HEK293 (cell line): ENCODE measurements around the gene STAT3.

ENCODE experiments used
- EGR2 ChIP-seq: fragments of 450-650 bp; formaldehyde crosslinking; IDR thresholded peaks from 2 replicates; pipeline ENCODE4 v1.5.1; 2016; ENCODE audit warnings: low read depth, missing biosample characterization, missing genetic modification characterization
- GLIS1 ChIP-seq: fragments of 450-650 bp; formaldehyde crosslinking; IDR thresholded peaks from 2 replicates; pipeline ENCODE4 v1.5.1; 2016; ENCODE audit warnings: missing biosample characterization, missing genetic modification characterization
- GLIS2 ChIP-seq: fragments of 450-650 bp; formaldehyde crosslinking; IDR thresholded peaks from 2 replicates; pipeline ENCODE4 v1.5.1; 2016; ENCODE audit warnings: missing biosample characterization, missing genetic modification characterization
- KLF8 ChIP-seq: fragments of 450-650 bp; formaldehyde crosslinking; IDR thresholded peaks from 2 replicates; pipeline ENCODE4 v1.5.1; 2016; ENCODE audit warnings: missing biosample characterization, missing genetic modification characterization
- KLF9 ChIP-seq: fragments of 450-650 bp; formaldehyde crosslinking; IDR thresholded peaks from 2 replicates; pipeline ENCODE4 v1.5.1; 2016; ENCODE audit warnings: missing biosample characterization, missing genetic modification characterization, low read depth
- OVOL3 ChIP-seq: fragments of 450-650 bp; formaldehyde crosslinking; IDR thresholded peaks from 2 replicates; pipeline ENCODE4 v1.5.1; 2016; ENCODE audit warnings: missing biosample characterization, missing genetic modification characterization
- SALL2 ChIP-seq: fragments of 450-650 bp; formaldehyde crosslinking; IDR thresholded peaks from 2 replicates; pipeline ENCODE4 v1.5.0; 2017; ENCODE audit warnings: missing biosample characterization, mild to moderate bottlenecking, missing genetic modification characterization, borderline replicate concordance
- SCRT1 ChIP-seq: fragments of 450-650 bp; formaldehyde crosslinking; IDR thresholded peaks from 2 replicates; pipeline ENCODE4 v1.5.1; 2016; ENCODE audit warnings: missing biosample characterization, missing genetic modification characterization, borderline replicate concordance
- SP2 ChIP-seq: fragments of 450-650 bp; formaldehyde crosslinking; IDR thresholded peaks from 2 replicates; pipeline ENCODE4 v1.5.1; 2016; ENCODE audit warnings: missing biosample characterization, missing genetic modification characterization
- SP3 ChIP-seq: fragments of 450-650 bp; formaldehyde crosslinking; IDR thresholded peaks from 2 replicates; pipeline ENCODE4 v1.5.1; 2016; ENCODE audit warnings: missing biosample characterization, missing genetic modification characterization
- SP7 ChIP-seq: fragments of 450-650 bp; formaldehyde crosslinking; IDR thresholded peaks from 2 replicates; pipeline ENCODE4 v1.5.1; 2016; ENCODE audit warnings: missing biosample characterization, missing genetic modification characterization
- ZBTB48 ChIP-seq: fragments of 450-650 bp; formaldehyde crosslinking; IDR thresholded peaks from 2 replicates; pipeline ENCODE4 v1.5.1; 2016; ENCODE audit warnings: missing biosample characterization, missing genetic modification characterization
- ZBTB8A ChIP-seq: fragments of 450-650 bp; formaldehyde crosslinking; IDR thresholded peaks from 2 replicates; pipeline ENCODE4 v1.5.1; 2016; ENCODE audit warnings: missing biosample characterization, missing genetic modification characterization
- ZFHX2 ChIP-seq: fragments of 450-650 bp; formaldehyde crosslinking; conservative IDR thresholded peaks from 2 replicates; pipeline ENCODE4 v1.5.1; 2016; ENCODE audit warnings: missing biosample characterization, missing genetic modification characterization
- ZIC2 ChIP-seq: fragments of 450-650 bp; formaldehyde crosslinking; IDR thresholded peaks from 2 replicates; pipeline ENCODE4 v1.5.1; 2016; ENCODE audit warnings: missing biosample characterization, missing genetic modification characterization
- ZNF335 ChIP-seq: fragments of 450-650 bp; formaldehyde crosslinking; conservative IDR thresholded peaks from 2 replicates; pipeline ENCODE4 v1.5.1; 2016; ENCODE audit warnings: missing biosample characterization, missing genetic modification characterization
- ZNF341 ChIP-seq: fragments of 450-650 bp; formaldehyde crosslinking; IDR thresholded peaks from 2 replicates; pipeline ENCODE4; 2016; ENCODE audit warnings: low read depth, missing biosample characterization, missing genetic modification characterization
- ZNF558 ChIP-seq: fragments of 450-650 bp; formaldehyde crosslinking; IDR thresholded peaks from 2 replicates; pipeline ENCODE4 v1.5.1; 2016; ENCODE audit warnings: missing biosample characterization, missing genetic modification characterization
- ZNF621 ChIP-seq: fragments of 450-650 bp; formaldehyde crosslinking; IDR thresholded peaks from 2 replicates; pipeline ENCODE4 v1.5.1; 2017; ENCODE audit warnings: missing biosample characterization, missing genetic modification characterization
- TF ChIP-seq, protein P1 (sequence below): fragments of 450-650 bp; formaldehyde crosslinking; IDR thresholded peaks from 2 replicates; pipeline ENCODE4 v1.5.1; 2016; ENCODE audit warnings: missing biosample characterization, missing genetic modification characterization
- TF ChIP-seq, protein P2 (sequence below): fragments of 450-650 bp; formaldehyde crosslinking; IDR thresholded peaks from 2 replicates; pipeline ENCODE4 v1.5.1; 2016; ENCODE audit warnings: missing biosample characterization, missing genetic modification characterization
- TF ChIP-seq, protein P3 (sequence below): fragments of 450-650 bp; formaldehyde crosslinking; IDR thresholded peaks from 2 replicates; pipeline ENCODE4 v1.5.1; 2016; ENCODE audit warnings: missing biosample characterization, missing genetic modification characterization
- TF ChIP-seq, protein P4 (sequence below): fragments of 450-650 bp; formaldehyde crosslinking; IDR thresholded peaks from 2 replicates; pipeline ENCODE4 v1.5.1; 2016; ENCODE audit warnings: missing biosample characterization, missing genetic modification characterization
- TF ChIP-seq, protein P5 (sequence below): fragments of 450-650 bp; formaldehyde crosslinking; IDR thresholded peaks from 2 replicates; pipeline ENCODE4 v1.5.1; 2016; ENCODE audit warnings: missing biosample characterization, missing genetic modification characterization
- TF ChIP-seq, protein P6 (sequence below): fragments of 450-650 bp; formaldehyde crosslinking; IDR thresholded peaks from 2 replicates; pipeline ENCODE4 v1.5.1; 2017; ENCODE audit warnings: missing biosample characterization, missing genetic modification characterization

Gene STAT3

DNA sequence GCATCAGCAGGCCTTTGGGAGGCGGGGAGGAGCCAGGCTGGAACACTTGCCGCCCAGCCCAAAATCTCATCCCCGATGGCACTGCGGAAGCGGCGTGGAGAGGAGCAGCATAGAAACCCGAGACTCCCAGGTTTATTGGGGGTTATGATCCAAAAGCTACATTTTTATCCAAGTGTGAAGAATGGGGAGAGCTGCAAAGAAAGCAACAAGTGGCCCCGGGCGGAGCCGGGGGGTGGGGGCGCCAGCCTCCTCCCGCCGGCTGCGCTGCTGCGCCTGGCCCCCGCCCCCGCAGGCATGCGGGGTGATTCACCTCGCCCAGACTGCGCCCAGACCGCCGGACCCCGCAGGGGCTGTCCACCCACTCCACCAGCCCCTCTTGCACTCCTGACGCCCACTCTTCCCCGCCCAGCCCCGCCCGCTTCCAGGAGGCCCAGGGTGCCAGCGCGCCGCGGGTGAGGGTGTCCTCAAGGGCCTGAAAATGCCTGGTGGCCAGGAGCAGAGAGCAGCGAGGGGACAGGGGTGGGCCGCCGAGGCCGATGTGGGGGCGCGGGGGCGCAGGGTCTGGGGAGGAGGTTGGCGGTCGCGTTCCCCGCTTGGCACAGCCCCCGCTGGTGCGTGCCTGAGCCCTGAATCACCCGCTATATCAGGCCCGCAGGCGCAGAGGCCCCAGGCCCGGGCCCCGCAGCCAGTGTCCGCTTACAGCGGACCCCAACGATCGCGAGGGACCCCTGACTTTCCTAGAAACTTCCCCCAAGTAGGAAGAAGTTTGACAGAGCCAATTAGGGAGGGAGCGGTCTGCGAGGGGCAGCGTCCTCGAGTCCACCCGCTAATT is 33.5 kb upstream of the STAT3 start (continued):
- TF ChIP-seq, protein P1, sequence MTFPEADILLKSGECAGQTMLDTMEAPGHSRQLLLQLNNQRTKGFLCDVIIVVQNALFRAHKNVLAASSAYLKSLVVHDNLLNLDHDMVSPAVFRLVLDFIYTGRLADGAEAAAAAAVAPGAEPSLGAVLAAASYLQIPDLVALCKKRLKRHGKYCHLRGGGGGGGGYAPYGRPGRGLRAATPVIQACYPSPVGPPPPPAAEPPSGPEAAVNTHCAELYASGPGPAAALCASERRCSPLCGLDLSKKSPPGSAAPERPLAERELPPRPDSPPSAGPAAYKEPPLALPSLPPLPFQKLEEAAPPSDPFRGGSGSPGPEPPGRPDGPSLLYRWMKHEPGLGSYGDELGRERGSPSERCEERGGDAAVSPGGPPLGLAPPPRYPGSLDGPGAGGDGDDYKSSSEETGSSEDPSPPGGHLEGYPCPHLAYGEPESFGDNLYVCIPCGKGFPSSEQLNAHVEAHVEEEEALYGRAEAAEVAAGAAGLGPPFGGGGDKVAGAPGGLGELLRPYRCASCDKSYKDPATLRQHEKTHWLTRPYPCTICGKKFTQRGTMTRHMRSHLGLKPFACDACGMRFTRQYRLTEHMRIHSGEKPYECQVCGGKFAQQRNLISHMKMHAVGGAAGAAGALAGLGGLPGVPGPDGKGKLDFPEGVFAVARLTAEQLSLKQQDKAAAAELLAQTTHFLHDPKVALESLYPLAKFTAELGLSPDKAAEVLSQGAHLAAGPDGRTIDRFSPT (tag by site-specific recombination) = peak; percentile 86
- TF ChIP-seq SP2 (tag by site-specific recombination) = peak; percentile 54
- peak; percentile 40; the same call in 1 of the 2 replicates for TF ChIP-seq KLF9 (tag by site-specific recombination)
- TF ChIP-seq GLIS1 (tag by site-specific recombination) = peak; percentile 16; the same call in 1 of the 2 replicates
- no peak for TF ChIP-seq SALL2 (tag by site-specific recombination)
- peak; percentile 50; the same call in 1 of the 2 replicates for TF ChIP-seq SP7 (tag by site-specific recombination)
- peak; percentile 63 for TF ChIP-seq GLIS2 (tag by site-specific recombination)
- TF ChIP-seq, protein P2, sequence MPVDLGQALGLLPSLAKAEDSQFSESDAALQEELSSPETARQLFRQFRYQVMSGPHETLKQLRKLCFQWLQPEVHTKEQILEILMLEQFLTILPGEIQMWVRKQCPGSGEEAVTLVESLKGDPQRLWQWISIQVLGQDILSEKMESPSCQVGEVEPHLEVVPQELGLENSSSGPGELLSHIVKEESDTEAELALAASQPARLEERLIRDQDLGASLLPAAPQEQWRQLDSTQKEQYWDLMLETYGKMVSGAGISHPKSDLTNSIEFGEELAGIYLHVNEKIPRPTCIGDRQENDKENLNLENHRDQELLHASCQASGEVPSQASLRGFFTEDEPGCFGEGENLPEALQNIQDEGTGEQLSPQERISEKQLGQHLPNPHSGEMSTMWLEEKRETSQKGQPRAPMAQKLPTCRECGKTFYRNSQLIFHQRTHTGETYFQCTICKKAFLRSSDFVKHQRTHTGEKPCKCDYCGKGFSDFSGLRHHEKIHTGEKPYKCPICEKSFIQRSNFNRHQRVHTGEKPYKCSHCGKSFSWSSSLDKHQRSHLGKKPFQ (tag by site-specific recombination) = no peak
- TF ChIP-seq SCRT1 (tag by site-specific recombination) = peak; percentile 83
- peak; percentile 82 for TF ChIP-seq ZNF341
- peak; percentile 75 for TF ChIP-seq SP3 (tag by site-specific recombination)
- peak; percentile 95 for TF ChIP-seq EGR2 (tag by site-specific recombination)
- TF ChIP-seq ZBTB48 (tag by site-specific recombination) = 0 out of 2 replicates have a peak, but pooled peaks have one; percentile 21
- TF ChIP-seq, protein P3, sequence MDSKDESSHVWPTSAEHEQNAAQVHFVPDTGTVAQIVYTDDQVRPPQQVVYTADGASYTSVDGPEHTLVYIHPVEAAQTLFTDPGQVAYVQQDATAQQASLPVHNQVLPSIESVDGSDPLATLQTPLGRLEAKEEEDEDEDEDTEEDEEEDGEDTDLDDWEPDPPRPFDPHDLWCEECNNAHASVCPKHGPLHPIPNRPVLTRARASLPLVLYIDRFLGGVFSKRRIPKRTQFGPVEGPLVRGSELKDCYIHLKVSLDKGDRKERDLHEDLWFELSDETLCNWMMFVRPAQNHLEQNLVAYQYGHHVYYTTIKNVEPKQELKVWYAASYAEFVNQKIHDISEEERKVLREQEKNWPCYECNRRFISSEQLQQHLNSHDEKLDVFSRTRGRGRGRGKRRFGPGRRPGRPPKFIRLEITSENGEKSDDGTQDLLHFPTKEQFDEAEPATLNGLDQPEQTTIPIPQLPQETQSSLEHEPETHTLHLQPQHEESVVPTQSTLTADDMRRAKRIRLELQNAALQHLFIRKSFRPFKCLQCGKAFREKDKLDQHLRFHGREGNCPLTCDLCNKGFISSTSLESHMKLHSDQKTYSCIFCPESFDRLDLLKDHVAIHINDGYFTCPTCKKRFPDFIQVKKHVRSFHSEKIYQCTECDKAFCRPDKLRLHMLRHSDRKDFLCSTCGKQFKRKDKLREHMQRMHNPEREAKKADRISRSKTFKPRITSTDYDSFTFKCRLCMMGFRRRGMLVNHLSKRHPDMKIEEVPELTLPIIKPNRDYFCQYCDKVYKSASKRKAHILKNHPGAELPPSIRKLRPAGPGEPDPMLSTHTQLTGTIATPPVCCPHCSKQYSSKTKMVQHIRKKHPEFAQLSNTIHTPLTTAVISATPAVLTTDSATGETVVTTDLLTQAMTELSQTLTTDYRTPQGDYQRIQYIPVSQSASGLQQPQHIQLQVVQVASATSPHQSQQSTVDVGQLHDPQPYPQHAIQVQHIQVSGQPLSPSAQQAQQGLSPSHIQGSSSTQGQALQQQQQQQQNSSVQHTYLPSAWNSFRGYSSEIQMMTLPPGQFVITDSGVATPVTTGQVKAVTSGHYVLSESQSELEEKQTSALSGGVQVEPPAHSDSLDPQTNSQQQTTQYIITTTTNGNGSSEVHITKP = peak; percentile 36
- peak; percentile 58 for TF ChIP-seq KLF8 (tag by site-specific recombination)
- peak; percentile 60 for TF ChIP-seq ZBTB8A (tag by site-specific recombination)
- TF ChIP-seq ZFHX2 (tag by site-specific recombination) = peak; percentile 99
- TF ChIP-seq OVOL3 (tag by site-specific recombination) = no peak
- TF ChIP-seq, protein P4, sequence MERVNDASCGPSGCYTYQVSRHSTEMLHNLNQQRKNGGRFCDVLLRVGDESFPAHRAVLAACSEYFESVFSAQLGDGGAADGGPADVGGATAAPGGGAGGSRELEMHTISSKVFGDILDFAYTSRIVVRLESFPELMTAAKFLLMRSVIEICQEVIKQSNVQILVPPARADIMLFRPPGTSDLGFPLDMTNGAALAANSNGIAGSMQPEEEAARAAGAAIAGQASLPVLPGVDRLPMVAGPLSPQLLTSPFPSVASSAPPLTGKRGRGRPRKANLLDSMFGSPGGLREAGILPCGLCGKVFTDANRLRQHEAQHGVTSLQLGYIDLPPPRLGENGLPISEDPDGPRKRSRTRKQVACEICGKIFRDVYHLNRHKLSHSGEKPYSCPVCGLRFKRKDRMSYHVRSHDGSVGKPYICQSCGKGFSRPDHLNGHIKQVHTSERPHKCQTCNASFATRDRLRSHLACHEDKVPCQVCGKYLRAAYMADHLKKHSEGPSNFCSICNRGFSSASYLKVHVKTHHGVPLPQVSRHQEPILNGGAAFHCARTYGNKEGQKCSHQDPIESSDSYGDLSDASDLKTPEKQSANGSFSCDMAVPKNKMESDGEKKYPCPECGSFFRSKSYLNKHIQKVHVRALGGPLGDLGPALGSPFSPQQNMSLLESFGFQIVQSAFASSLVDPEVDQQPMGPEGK (tag by site-specific recombination) = peak; percentile 84
- TF ChIP-seq, protein P5, sequence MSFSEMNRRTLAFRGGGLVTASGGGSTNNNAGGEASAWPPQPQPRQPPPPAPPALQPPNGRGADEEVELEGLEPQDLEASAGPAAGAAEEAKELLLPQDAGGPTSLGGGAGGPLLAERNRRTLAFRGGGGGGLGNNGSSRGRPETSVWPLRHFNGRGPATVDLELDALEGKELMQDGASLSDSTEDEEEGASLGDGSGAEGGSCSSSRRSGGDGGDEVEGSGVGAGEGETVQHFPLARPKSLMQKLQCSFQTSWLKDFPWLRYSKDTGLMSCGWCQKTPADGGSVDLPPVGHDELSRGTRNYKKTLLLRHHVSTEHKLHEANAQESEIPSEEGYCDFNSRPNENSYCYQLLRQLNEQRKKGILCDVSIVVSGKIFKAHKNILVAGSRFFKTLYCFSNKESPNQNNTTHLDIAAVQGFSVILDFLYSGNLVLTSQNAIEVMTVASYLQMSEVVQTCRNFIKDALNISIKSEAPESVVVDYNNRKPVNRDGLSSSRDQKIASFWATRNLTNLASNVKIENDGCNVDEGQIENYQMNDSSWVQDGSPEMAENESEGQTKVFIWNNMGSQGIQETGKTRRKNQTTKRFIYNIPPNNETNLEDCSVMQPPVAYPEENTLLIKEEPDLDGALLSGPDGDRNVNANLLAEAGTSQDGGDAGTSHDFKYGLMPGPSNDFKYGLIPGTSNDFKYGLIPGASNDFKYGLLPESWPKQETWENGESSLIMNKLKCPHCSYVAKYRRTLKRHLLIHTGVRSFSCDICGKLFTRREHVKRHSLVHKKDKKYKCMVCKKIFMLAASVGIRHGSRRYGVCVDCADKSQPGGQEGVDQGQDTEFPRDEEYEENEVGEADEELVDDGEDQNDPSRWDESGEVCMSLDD (tag by site-specific recombination) = peak; percentile 85
- peak; percentile 93 for TF ChIP-seq ZNF335 (tag by site-specific recombination)
- TF ChIP-seq, protein P6, sequence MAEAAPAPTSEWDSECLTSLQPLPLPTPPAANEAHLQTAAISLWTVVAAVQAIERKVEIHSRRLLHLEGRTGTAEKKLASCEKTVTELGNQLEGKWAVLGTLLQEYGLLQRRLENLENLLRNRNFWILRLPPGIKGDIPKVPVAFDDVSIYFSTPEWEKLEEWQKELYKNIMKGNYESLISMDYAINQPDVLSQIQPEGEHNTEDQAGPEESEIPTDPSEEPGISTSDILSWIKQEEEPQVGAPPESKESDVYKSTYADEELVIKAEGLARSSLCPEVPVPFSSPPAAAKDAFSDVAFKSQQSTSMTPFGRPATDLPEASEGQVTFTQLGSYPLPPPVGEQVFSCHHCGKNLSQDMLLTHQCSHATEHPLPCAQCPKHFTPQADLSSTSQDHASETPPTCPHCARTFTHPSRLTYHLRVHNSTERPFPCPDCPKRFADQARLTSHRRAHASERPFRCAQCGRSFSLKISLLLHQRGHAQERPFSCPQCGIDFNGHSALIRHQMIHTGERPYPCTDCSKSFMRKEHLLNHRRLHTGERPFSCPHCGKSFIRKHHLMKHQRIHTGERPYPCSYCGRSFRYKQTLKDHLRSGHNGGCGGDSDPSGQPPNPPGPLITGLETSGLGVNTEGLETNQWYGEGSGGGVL (tag by site-specific recombination) = peak; percentile 74
- no peak for TF ChIP-seq ZNF558 (tag by site-specific recombination)
- TF ChIP-seq ZNF621 = no peak
- peak; percentile 42 for TF ChIP-seq ZIC2 (tag by site-specific recombination)
